GM19467 (cell line): ENCODE results near the gene B4GALNT1.
"Not testable (repeated sequence)": the region's sequence is repeated elsewhere in the genome, so short reads cannot be mapped to it uniquely, and the experiment has no call there.

Source experiments
- ATAC-seq: cut with Tn5 transposase; IDR thresholded peaks from one replicate; pipeline ENCODE4 v1.9.1; 2021; ENCODE audit warnings: mild to moderate bottlenecking, moderate library complexity; ENCODE audit not compliant: unreplicated experiment

B4GALNT1 gene

DNA sequence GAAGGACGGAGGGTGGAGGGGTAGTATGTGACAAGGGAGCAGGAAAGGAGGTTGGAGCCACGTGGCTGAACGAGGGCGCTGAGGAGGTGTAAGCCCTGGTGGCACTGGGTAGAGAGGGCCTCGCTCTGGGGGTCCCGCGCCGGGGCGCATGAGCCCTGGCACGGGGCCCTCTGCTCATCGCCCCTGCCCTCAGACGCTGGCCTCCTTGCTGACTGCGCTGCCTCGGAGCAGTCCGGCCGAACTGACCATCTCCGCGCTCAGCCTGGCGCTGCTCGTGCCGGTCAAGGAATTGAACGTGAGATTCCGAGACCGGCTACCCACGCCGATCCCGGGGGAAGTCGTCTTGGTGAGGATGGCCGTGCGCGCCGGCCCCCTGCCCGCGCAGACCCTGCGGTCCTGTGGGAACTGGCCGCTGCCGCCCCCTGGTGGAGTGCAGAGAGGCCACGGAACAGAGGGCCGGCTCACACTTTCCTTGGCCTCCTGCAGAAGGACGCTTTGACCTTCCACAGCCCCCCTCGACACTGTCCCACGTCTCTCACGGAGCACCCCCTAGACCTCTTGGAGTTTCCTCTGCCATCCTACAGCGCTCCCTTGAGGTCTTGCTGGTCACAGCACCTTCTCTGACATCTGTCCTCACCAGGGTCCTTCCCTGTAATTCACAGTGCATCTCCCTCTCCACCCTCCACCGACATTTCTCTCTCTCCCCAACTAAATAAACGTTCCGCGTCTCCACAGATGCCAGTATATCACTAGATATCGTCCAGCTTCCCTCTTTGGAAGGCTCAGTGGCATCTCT, 11.3 kb downstream of the B4GALNT1 start:
- no peak for ATAC-seq

DNA sequence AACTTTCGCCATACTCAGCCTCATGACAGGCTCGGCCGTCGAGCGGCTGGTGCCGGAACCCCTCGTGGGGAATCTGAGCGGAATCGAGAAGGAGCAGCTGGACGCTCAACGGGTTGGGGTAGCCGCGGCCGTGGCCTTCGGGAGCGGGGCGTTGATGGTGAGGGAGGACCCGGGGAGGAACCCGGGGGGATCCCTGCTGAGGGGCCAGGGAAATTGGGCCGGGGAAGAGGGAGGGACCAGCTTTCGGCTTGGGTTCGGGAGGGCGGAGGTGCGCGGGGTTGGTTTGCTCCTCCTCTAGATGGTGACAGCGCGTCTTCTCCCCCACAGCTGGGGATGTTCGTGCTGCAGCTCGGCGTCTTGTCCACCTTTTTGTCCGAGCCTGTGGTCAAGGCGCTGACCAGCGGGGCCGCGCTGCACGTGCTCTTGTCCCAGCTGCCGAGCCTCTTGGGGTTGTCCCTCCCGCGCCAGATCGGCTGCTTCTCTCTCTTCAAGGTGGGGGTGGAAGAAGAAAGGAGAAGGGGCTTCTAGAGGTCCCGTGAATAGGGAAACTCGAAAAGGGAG, 12.0 kb downstream of the B4GALNT1 start:
- no peak for ATAC-seq

DNA sequence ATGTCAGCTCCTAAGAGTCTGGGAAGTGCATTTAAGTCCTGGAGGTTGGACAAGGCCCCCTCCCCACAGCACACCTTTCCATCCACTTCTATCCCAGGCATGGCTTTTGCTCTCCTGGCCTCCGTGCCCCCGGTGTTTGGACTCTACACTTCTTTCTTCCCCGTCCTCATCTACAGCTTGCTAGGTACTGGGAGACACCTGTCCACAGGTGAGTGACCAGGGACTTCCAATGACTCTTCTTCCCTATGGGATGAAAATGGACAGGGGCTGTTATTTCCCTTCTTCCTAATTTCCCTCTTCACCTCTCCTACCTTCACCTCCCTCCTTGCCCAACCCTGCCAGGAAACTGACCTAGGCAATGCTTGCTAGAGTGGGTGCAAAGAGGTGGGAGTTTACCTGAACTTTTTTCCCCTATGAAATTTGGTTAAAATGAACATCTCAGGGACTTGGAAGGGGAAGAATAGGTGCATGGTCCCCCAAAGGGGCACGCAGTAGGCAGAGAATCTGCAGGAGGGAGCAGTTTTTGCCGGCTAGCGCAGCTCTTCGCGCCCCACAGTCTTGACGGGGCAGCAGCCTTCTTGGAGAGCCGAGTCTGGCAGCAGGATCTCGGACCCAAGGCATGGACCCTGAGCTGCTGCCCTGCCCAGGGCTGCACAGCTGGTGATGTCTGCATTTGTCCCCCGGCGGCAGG, 12.6 kb downstream of the B4GALNT1 start:
- ATAC-seq, result no peak

DNA sequence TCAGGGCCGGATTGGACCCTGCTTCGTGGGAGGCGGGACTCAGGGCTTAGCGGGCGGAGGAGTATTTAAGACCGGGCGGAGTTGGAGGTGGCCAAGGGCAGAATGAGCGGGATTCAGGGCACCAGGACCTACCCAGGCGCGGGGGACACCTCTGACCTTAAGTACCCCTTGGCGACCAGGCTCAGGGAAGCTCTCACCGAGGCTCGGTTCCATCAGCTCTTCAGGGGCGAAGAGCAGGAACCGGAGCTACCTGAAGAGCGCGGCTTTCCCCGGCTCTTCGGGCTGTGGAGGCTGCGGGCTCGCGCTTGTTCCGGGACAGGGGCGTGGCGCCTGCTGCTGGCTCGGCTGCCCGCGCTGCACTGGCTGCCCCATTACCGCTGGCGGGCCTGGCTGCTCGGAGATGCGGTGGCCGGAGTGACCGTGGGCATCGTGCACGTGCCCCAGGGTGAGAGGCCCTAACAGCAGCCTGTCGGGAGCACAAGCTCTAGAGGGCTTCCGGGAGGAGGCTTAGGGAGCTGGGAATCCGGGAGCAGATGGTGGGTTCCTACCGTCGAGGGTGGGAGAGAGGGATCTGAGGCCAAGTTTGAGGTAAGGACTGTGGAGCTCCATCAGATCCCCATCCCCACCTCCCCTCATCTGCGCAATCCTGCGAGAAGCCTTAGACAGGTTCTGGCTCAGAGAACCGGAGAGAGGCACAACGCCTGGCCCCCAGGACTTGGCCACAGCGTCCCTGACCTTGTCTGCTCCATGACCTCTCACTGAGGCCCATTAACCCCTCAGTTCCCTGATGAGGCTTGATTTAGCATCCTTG, 13.4 kb downstream of the B4GALNT1 start:
- no peak for ATAC-seq

DNA sequence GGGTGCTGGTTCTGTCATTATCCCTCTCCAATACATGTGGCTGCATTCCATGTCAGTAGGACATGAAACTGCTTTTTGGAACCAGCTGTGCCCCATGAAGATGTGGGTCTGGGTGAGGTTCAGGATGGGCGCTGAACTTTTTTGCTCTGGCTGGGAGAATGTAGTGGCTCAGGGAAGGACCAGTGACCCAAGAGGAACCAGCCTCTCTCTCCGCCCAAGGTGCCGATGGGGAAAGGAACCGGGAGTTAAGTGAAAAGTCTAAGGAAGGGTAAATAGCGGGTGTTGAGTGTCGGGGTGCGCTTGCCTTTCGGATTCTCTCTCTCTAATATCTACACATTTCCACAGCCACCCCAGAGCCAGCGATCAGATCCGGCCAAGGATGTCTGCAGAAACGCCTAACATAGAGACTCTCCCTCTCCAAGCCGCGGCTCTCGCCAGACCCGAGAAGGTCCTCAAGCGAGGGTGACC, 14.0 kb downstream of the B4GALNT1 start:
- ATAC-seq, result no peak

DNA sequence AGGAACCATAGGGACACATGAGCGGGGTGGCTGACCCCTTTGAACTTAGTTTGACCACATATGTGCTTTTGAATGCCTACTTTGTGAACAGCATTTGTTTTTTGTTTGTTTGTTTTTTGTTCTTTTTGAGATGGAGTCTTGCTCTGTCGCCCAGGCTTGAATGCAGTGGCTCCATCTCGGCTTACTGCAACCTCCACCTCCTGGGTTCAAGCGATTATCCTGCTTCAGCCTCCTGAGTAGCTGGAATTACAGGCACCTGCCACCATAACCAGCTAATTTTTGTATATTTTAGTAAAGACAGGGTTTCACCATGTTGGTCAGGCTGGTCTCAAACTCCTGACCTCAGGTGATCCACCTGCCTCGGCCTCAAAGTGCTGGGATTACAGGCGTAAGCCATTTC, 14.6 kb downstream of the B4GALNT1 start:
- ATAC-seq, result not testable (repeated sequence)

DNA sequence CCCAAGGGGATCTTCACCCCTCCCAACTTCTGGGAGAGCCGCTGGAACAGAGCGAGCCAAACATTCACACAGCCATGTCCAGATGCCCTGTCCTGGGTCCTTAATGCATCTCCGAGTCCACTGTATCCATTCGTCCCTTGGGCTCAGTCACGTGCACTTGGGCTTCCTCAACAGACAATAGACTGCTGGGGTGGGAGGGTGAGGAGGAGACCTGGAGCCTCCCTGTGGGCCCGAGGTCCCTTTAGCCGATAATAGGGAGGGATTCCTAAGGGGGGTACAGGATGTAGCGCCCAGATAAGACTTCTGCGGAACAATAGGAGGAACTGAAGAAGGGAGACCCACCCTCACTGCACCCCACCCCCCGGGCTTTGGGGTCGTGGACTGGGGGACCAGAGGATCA, 15.1 kb downstream of the B4GALNT1 start:
- ATAC-seq, result no peak

DNA sequence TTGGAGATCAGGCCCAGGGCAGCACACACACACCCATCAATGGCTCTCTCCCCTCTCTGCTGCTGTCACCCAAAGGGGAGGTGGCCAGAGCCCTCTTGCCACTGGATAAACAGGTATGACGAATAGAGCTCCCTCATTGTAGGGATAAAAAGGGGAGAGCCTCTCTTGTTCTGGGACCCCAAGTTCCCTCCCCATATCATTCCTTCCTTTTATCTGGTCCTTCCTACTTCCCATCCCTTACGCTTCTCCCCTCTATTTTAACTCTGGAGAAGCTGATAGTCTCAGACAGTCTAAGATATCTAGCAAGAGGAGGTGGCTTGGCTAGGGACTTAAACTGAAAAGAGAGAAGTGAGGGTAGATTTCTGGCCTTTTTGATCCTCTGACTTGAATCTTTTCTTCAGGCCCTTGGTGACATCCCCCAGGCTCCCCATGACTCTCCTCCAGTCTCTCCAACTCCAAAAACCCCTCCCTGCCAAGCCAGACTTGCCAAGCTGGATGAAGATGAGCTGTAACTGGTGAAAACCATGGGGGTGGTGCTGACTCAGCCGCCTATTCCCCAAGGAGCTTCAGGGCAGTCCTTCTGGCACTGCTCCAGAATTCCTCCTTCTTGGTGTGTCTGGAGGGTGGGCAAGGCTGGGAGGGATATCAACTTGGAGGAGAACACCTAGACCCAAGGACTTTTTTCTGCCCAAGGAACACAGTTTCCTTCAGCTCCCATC, 16.5 kb downstream of the B4GALNT1 start:
- ATAC-seq, result no peak

DNA sequence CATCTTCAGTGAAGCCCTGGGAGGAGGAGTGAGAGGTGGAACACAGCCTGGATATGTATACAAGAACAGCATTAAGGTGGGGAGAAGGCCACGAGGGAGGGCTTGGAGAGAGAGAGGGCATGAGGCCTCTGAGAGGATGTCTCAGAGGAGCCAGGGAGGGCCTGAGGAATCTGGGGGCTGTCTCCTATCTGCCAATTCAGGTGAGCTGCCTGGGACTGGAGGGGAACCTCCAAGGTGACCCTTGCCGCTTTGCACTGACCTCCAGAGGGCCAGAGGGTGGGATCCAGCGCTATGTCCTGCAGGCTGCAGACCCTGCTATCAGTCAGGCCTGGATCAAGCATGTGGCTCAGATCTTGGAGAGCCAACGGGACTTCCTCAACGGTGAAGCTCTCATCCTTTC, 17.4 kb downstream of the B4GALNT1 start:
- ATAC-seq, result no peak

DNA sequence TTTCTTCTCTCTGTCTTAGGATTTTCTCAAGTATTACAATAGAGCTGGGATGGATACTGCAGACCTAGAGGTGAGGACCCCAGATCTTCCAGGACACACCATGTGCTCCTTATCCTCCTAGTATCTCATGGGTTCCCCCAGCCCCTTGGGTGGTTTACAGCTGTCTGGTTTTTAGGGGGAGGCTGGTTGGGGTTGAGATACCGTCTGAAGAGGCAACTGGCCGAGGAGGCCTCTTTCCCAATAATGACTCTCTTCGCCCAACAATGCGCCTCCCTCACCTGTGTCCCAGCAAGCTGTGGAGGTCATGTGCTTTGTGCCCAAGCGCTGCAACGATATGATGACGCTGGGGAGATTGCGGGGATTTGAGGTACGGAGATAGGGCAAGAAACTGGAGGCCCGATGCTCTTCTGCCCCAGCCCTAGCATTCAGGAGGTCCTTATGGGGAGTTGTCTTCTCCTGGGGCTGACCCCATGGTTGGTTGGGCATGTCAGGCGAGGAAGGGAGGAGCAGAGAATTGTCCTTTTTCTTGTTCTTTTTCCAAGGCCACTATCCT, 18.0 kb downstream of the B4GALNT1 start:
- no peak for ATAC-seq

DNA sequence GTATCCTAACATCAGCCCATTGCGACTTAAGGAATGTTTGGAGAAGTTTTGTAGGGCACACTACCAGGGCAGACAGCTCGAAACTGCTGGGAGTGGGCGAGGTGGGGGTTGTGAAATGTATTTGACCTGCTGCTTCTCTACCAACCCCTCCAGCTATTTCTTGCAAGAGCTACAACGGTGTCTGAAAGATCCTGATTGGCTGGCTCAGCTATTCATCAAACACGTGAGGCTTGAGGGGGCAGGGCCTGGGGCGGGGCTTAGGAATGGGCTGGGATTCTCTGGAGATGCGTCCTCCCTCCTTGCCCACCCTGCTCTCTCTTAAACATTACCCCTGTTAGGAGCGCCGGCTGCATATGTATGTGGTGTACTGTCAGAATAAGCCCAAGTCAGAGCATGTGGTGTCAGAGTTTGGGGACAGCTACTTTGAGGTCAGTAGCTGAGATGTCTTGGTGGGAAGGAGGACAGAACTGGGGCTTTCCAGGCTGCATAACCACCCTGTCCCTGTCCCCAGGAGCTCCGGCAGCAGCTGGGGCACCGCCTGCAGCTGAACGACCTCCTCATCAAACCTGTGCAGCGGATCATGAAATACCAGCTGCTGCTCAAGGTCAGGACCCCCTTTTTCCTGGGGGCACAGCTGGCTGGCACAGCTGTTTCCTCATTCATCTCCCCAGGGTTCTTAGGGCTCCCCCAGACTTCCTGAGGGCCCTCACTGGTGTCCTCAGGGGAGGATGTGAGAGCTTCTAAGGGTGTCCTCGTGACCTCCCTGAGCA, 18.6 kb downstream of the B4GALNT1 start:
- ATAC-seq, result no peak

DNA sequence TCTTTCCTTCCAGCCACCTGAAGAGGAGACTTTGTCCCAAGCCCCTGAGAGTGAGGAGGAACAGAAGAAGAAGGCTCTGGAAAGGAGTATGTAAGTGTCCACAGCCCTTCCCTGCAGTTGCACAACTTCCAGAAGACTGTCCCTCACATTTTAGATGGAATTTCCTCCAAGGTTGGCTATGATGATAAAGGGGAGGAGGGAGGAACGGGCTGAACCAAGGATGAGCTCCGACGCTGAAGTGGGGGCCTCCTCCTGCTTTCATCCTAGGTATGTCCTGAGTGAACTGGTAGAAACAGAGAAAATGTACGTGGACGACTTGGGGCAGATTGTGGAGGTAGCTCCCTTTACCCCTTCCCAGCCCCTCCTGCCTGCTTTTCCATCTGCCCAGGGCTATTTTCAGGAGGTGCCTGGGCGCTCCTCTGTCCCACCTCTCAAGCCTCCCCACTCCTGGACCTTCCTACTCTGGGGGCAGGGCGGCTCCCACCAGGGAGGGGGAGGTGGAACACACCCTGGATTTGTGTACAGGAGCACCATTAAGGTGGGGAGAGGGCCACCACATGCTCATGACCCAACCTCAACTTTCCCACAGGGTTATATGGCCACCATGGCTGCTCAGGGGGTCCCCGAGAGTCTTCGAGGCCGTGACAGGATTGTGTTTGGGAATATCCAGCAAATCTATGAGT, 19.4 kb downstream of the B4GALNT1 start:
- ATAC-seq, result no peak

DNA sequence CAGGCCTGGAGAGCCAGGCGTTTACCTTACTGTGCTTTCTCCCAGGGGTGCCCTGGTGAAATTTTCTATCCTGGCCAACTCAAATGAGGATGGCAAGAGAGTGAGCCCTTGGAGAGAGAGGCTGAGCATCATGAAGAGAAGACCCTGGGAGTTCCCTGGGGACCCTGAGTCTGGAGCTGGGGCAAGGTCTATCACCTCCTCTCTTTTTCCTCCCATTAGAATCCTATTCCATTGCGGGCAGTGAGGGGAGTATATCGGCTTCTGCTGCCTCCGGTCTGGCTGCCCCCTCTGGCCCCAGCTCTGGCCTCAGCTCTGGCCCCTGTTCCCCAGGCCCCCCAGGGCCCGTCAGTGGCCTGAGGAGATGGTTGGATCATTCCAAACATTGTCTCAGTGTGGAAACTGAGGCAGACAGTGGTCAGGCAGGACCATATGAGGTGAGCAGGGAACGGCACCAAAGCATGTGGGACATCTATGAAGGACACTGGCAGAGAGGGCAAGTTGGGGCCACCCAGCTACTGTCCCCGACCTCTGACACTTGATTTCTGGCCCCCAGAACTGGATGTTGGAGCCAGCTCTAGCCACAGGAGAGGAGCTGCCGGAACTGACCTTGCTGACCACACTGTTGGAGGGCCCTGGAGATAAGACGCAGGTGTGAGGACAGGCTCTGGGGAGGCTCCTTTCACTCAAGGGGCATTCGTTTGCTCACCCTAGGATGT, 20.1 kb downstream of the B4GALNT1 start:
- ATAC-seq, result no peak

DNA sequence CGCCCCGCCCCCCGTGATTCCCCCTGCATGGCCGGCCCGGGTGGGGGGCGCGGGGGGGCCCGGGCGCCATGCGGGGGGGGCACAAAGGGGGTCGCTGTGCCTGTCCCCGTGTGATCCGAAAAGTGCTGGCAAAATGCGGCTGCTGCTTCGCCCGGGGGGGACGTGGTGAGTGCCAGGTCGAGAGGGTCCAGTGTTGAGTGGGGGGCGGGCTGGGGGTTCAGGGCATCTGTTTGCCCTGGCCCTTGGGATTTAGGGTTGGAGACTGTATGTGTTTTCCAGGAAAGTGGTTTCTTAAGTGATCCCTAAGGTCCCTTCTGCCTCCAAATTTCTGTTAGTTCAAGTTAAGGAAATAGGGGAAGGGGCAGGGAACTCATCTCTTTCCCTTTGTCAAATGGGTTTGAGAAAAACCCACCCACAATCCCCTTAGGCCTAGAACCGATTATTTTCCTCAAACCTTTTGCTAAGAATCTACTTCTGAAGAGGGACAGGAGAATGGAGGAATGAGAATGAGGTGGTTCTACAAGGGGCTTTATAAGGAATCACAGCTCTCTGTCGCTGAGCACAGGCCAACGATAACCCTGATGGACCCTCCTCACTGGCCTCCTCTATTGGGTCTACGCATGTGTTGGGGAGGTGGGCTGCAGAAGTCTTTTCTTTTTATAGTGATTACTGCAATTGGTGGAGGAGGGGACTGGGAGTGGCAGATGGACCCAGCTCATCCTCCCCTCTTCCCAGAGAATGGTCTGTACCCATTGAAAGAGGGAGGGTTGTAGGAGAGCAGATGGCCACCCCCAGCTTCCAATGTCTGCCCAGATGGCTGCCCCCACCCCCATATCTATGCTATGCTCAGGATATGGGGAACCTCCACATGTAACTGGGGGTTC, 20.9 kb downstream of the B4GALNT1 start:
- no peak for ATAC-seq

DNA sequence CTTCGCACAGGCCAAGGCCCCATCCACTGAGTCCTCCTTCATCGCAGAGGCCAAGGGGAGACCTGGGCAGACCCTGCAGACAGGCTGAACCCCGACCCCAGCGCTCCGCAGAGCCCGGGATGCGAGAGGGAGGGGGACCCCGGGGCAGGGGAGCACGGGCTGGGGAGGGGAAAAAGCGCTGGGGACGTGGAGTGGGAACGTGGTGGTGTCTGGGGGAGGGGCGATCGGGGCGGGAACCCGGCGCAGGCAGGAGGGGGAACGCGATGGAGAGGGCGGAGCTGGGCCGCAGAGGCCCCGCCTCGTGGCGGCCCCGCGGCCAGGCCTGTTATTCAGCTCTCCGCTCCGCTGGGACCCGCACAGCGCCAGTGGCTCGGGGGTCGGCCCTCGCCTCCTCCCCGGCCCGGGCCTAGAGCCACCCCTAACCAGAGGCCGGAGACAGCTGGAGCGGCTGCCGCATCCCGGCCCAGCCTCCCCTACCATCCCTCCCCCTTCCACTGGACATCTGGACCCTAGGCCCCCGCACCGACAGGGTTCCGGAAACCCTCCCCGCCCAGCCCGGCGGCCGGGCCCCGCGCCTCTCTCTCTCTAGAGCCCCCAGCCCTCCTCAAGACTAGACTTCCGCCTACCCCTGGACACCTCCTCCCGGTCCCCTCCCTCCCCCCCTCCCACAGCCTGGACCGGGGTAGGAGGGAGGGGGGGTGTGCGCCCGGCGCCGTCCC, 21.7 kb downstream of the B4GALNT1 start, which contains the start of gene ARHGEF25:
Gene ARHGEF25, plus strand, starts transcription at position 328 of the 719 bp plus-strand sequence. CDS start 460 bp downstream, outside the sequence.
- ATAC-seq, result no peak

DNA sequence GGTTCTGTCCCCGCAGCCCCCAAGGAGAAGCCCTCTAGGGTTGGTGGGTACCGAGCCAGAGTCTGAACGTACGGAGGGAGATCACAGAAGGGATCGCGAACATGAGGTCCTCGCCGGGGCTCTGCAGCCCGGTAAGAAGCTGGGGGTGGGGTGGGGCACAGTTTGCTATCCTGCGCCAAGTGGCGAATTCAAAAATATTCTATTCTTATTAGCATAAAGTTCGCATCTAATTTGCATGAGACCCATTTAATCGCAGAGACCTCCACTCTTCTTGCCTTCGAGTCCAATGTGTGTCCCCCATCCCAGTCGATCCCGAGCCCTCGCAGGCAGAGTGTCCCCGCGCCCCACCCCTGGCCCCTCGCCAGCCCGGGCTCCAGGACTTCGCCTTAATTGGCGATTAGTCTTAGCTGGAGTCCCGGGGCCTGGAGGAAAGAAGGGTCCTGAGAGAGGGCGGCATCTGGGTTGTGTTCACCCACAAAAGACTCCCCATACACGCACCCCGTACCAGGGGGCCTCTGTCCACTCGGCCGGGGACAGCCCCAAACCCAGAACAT, 22.4 kb downstream of the B4GALNT1 start:
- no peak for ATAC-seq
